ENCODE data around the gene ATP6V1B1. TPM values are rescaled to one million over a fixed set of nuclear protein-coding genes. Genes with fewer than 3 reads are reported as not detected.

The ATP6V1B1 gene
- total and polyA plus RNA-seq, 2 of the 4 experiments (the other 2 are of a cell fraction): 1.3 TPM; not detected in 1

GRCh38 chr2:71004857-71005256 lies 69.2 kb downstream of the ATP6V1B1 start:
- no peak for DNase-seq
- Histone ChIP-seq H3K79me1 (ENCODE audit: low read depth in 1 of 2, low read length in 2 of 2) (no peaks in the 10 kb centered on the region), H3K4me1 (ENCODE audit: control insufficient read depth, insufficient read depth, low read length) (peaks cover 2% of the 10 kb centered on the region; the same call in 1 of the 2 replicates), H4K20me1 (ENCODE audit: insufficient read depth, low read length) (no peaks in the 10 kb centered on the region), H2BK120ac (ENCODE audit: low read depth, low read length) (no peak overlapping the region), H3K9ac (ENCODE audit: low read depth, low read length) (no peak overlapping the region), H3K9me3 (ENCODE audit: control insufficient read depth, insufficient read depth, low read length) (no peaks in the 10 kb centered on the region), H3K27me3 (ENCODE audit: control insufficient read depth, insufficient read depth, low read length) (peaks cover 8% of the 10 kb centered on the region; the same call in 1 of the 2 replicates), H3K18ac (ENCODE audit: low read depth, low read length) (no peak overlapping the region), H2AFZ (replicated peaks; ENCODE audit: low read length, poor library complexity) (no peak overlapping the region), H2BK15ac (ENCODE audit: low read depth, low read length) (no peak overlapping the region), H2AK5ac (ENCODE audit: low read depth, low read length) (no peak overlapping the region), H3K4me3 (ENCODE audit: insufficient read depth, low read depth, low read length) (no peak overlapping the region), H3K4me2 (ENCODE audit: low read depth, low read length) (no peak overlapping the region), H3K4ac (ENCODE audit: low read depth, low read length) (no peak overlapping the region), H3K27ac (ENCODE audit: insufficient read depth, low read length) (no peak overlapping the region), H3K9me1 (ENCODE audit: insufficient read depth, low read length) (no peaks in the 10 kb centered on the region; the same call in 1 of the 2 replicates), H4K91ac (ENCODE audit: insufficient read depth, low read depth, low read length) (no peak overlapping the region), H4K8ac (ENCODE audit: low read depth in 2 of 2, low read length in 2 of 2) (no peak overlapping the region), H4K5ac (ENCODE audit: low read depth, low read length) (no peak overlapping the region), H3K56ac (ENCODE audit: extremely low read depth, insufficient read depth, low read length) (no peak overlapping the region), H3K14ac (replicated peaks; ENCODE audit: low read depth, low read length) (no peak overlapping the region), H3K23ac (ENCODE audit: low read depth, low read length) (no peak overlapping the region), H2AK9ac (replicated peaks; ENCODE audit: low read depth, low read length, poor library complexity) (no peak overlapping the region), H3K36me3 (ENCODE audit: control insufficient read depth, insufficient read depth, low read length) (no peaks in the 10 kb centered on the region), H2BK5ac (ENCODE audit: low read depth, low read length, poor library complexity, severe bottlenecking) (no peak overlapping the region), H2BK20ac (ENCODE audit: low read depth, low read length) (no peak overlapping the region)
- ATAC-seq (ENCODE audit: low read depth): no peak
- no TSS peak for BruUV-seq (replicated peaks)
- ChIA-PET POLR2A (ENCODE audit: unreplicated experiment) (no interaction called here), CTCF (no interaction called here)
- WGBS, 2 experiments (ENCODE audit: extremely low coverage in 2 of 2, insufficient read length in 1 of 2): 100% methylated on average over 1 of the region's 6 CpGs; no CpG with 5 or more reads in 1 of the 2 experiments
- TF ChIP-seq CEBPB (IDR thresholded peaks at IDR 0.05; ENCODE audit: low read depth, low read length) (no peak), CHD1 (IDR thresholded peaks at IDR 0.05; ENCODE audit: low read depth, low read length) (no peak), BHLHE40 (IDR thresholded peaks at IDR 0.05; ENCODE audit: low read depth, low read length) (no peak), FOS (IDR thresholded peaks at IDR 0.05; ENCODE audit: low read depth, low read length) (no peak), CTCF (conservative IDR thresholded peaks at IDR 0.05; ENCODE audit: low read depth, low read length) (no peak)
- intact Hi-C loops (cut with micrococcal nuclease): loop anchor here (10.0 kb wide), 1 partner anchor 120 kb away; no protein-coding TSS in a partner anchor
- in situ Hi-C loops (cut with MboI; ENCODE audit: low sequenced_read_pairs): no loop called here
- dilution Hi-C loops (cut with HindIII; ENCODE audit: low sequenced_read_pairs, unreplicated experiment): no loop called here

All from IMR-90 (cell line).